ENCODE results near the gene TNFAIP2.
"Not testable (repeated sequence)": the region's sequence is repeated elsewhere in the genome, so short reads cannot be mapped to it uniquely, and the experiment has no call there.

TNFAIP2 gene

DNA sequence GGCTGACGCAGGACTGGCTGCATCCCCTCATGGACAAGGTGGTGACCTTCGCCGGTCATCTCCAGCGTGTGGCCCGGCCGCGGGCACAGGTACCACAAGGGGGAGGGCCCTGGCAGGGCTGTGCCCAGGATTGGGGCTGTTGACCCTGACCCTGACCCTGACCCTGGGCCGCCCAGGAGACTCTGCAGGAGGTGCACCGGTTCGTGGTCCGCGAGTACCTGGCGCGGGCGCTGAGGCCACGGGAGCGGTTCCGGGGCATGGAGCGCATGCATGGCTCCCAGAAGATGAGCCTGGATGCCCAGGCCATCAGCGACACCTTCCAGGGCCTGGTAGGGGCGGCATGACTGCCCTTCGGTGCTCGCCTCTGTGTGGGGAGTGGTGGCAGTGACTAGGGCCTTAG lies 15.8 kb upstream of the TNFAIP2 start:
- no peak for DNase-seq (ENCODE audit: low read depth)

GRCh38 chr14:103107941-103108748 lies 15.1 kb upstream of the TNFAIP2 start:
- DNase-seq (ENCODE audit: low read depth): no peak

DNA sequence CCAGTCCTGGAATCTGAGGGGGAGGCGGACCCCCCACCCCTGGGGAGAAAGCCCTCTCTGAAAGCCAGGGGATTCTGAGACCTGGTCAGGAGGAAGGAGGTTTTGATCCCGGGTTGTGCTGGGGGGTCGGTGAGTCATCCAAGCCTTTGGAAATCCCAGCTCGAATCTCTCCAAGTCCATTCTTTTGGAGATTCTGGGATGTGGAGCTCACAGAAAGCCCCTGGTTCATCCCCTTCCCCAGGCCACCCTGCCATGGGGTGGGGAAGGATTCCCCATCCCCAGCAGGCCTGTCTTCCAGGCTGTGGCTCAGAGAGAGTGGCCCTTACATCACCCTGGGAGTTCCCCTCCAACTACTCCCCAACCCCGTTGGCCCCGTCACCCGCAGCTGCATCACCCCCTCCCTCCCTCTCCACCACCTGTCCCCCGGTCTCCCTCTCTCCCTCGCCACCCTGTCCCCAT lies 14.5 kb upstream of the TNFAIP2 start:
- no peak for DNase-seq (ENCODE audit: low read depth)

GRCh38 chr14:103109535-103110441 lies 13.5 kb upstream of the TNFAIP2 start:
- no peak for DNase-seq (ENCODE audit: low read depth)

DNA sequence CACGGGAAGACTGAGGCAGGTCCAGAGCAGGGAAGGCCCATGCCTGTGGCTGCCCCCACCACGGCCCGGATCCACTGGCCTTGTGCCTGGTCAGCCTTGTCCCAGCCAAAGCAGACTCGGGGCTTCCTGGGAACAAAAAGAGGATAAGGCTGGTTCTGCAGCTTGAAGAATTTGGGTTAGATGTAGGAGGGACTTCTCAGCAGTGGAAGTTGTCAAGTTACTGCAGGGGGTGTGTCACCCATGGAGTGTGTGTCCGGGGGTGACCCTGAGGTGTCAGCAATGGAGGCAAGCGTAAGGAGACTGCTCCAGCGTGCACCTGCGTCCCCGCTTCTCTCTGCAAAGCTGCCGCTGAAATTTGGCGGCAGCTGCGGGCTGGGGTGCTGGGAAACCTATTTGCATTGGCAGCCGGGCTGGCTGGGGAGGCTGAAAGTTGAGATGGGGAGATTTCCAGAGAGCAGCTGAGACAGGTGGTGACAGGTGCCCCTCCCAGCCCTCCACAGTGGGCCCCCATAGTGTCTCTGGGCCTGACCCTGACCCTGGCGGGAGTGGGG lies 12.5 kb upstream of the TNFAIP2 start:
- DNase-seq (ENCODE audit: low read depth): no peak

GRCh38 chr14:103111232-103111868 lies 11.9 kb upstream of the TNFAIP2 start:
- no peak for DNase-seq (ENCODE audit: low read depth)

GRCh38 chr14:103112400-103113243 lies 10.6 kb upstream of the TNFAIP2 start:
- DNase-seq (ENCODE audit: low read depth): no peak

DNA sequence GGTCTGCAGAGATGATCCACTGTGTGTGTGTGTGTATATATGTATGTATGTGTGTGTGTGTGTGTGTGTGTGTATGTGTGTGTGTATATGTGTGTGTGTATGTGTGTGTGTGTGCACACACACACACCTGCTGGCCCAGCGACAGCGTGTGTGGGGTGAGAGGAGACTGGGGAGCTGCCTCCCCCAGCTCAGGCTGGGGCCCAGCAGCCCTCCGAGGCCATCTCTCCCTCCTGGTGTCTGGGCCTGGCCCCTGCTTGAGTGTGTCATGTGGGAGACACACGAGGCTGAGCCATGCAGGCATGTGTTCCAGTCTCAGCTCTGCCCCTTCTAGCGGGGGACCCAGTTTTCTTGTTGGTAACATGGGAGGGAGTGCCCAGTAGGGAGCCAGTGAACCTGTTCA lies 10.0 kb upstream of the TNFAIP2 start:
- no peak for DNase-seq (ENCODE audit: low read depth)

DNA sequence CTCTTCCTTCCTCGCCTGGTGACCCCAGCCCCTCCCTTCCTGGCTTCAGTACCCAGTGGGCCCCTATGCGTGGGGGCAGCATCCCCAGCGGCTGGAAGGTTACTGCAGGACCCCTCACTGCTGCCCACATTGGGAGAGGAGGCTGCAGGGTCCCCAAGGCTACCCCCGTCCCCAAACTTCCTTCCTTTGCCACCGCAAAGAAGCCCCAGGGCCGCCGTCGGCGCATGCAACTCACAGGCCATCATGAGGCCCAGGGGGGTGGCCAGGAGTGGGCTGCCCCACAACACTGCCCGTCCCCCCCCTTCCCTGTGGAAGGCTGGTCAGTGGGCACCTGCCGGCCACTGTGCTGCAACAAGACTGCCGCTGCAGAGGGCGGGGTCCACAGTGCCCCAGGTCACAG lies 9.5 kb upstream of the TNFAIP2 start:
- DNase-seq (ENCODE audit: low read depth): no peak

DNA sequence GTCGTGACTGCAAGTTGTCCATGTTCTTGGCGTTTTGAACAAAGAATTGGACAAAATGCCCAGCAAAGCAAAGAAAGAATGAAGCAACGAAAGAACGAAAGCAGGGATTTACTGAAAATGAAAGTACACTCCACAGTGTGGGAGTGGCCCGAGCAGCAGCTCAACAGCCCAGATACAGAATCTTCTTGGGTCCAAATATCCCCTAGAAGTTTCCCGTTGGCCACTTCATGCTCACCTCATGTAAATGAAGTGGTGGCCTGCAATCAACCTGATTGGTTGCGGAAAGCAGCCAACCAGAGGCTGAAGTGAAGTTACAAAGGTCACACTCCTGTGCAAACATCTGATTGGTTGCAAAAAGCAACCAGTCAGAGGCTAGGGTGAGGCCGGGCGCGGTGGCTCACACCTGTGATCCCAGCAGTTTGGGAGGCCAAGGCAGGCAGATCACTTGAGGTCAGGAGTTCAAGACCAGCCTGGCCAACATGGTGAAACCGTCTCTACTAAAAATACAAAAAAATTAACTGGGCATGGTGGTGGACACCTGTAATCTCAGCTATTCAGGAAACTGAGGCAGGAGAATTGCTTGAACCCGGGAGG lies 8.1 kb upstream of the TNFAIP2 start:
- DNase-seq (ENCODE audit: low read depth): not testable (repeated sequence)

GRCh38 chr14:103115845-103116572 lies 7.3 kb upstream of the TNFAIP2 start:
- DNase-seq (ENCODE audit: low read depth): no peak

DNA sequence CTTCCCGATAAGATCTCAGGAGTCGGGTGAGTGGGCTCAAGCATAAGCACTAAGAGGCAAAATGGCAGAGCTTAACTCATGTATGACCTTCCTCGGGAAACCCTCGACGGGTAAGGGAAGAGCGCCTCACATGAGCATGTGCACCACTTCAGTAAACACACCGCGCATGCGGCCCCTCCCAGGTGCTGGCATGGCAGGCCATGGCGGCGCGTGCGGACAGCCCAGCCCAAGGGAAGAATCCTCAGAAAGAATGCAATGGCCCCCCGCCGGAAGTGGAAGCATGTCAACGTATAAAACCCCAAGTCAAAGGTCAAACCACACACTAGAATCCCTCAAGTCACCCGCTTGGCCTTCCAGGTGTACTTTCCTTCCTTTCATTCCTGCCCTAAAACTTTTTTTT lies 6.6 kb upstream of the TNFAIP2 start:
- DNase-seq (ENCODE audit: low read depth): no peak

- not testable (repeated sequence) for DNase-seq (ENCODE audit: low read depth)
Measured at GRCh38 chr14:103117499-103117898, 5.8 kb upstream of the TNFAIP2 start.

GRCh38 chr14:103118018-103118662 lies 5.1 kb upstream of the TNFAIP2 start:
- DNase-seq (ENCODE audit: low read depth): no peak

GRCh38 chr14:103118663-103119404 lies 4.4 kb upstream of the TNFAIP2 start:
- DNase-seq (ENCODE audit: low read depth): no peak

DNA sequence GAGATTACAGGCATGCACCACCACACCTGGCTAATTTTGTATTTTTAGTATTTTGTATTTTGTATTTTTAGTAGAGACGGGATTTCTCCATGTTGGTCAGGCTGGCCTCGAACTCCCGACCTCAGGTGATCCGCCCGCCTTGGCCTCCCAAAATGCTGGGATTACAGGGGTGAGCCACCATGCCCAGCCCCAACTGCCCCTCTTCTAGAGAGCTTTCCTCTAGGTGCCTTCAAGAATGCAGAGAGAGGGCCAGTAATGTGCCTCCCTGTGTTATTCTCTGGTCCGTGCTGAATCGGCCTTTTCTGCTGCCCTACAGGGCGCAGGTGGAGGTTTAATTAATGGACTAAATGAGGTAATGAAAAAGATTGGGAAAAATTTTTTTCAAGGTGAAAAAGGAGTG lies 3.7 kb upstream of the TNFAIP2 start:
- not testable (repeated sequence) for DNase-seq (ENCODE audit: low read depth)

GRCh38 chr14:103121121-103121845 lies 2.0 kb upstream of the TNFAIP2 start:
- DNase-seq (ENCODE audit: low read depth): no peak
